Activated naive CD4-positive, alpha-beta T cell treated with anti-CD3 and anti-CD28 coated beads, Interleukin-2, amount 50 U/mL, for 72 hours (primary cell): ENCODE measurements around the gene PRSS27. TPM values are rescaled to one million over a fixed set of nuclear protein-coding genes. Genes with fewer than 3 reads are reported as not detected.
"Not testable (repeated sequence)": the region's sequence is repeated elsewhere in the genome, so short reads cannot be mapped to it uniquely, and the experiment has no call there.

Experiments
- ATAC-seq, 2 donors: fragments of 150-1000 bp; cut with Tn5 transposase; 2 replicates each; pipeline ENCODE4 v1.10.0; 2021; ENCODE audit warnings: mild to moderate bottlenecking in 2 of 2, moderate library complexity in 2 of 2
- DNase-seq, 2 donors: peaks; one replicate each; pipeline ENCODE4 v3.0.0; 2021 to 2022; ENCODE audit warnings: low spot score in 2 of 2
- H3K27ac Mint-ChIP-seq, 2 donors: one replicate each; pipeline ENCODE4 v1.8.0; 2022; ENCODE audit warnings: mild to moderate bottlenecking in 2 of 2, mixed read lengths in 2 of 2
- H3K36me3 Mint-ChIP-seq, 2 donors: one replicate each; pipeline ENCODE4 v1.8.0; 2022; ENCODE audit warnings: mixed read lengths in 2 of 2
- H3K9me3 Mint-ChIP-seq, 2 donors: one replicate each; pipeline ENCODE4 v1.8.0; 2022; ENCODE audit warnings: mixed read lengths in 2 of 2
- total RNA-seq, 2 donors: library from RNA; stranded (reverse); gene quantifications; one replicate each; pipeline ENCODE4 v1.2.3, GENCODE V29; 2022

PRSS27 gene
- total RNA-seq, 2 donors from 2014 or later = 1.3 to 3.2 TPM

DNA sequence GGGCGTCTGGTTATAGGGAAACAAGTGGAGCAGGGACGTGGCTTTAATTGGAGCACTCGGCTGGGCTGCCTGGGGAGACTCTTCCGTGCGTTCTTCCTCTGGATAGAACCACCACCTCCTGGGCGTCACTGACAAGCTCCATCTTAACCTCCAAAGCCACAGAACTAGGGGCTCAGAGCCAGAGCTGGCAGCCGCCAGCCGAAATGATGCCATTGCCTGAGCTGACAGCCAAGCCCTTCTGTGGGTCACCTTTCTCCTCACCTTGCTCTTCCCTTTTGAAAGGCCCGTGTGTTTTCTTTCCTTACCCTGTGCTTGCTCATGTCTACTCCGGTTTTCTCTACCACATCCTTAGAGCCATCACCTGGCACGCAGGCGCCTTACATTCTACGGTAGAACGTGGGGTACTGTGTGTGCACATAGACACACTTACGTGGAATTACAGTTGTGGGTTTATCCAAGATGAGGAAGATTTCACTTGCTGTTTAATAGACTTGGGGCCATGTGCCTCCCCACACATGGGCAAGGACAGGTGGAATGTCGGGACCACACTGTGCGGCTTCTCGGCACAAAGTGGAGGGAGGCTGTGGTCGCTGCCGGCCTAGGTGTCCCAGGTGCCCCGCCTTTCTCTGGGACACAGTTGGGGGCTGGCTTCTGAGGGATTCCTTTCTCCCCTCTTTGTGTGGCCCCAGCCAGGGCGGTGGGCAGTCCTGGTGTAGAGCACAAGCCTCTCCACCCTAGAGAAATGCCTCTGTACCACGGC lies 41.6 kb downstream of the PRSS27 start:
- H3K27ac Mint-ChIP-seq, H3K9me3 Mint-ChIP-seq, ATAC-seq, H3K36me3 Mint-ChIP-seq, DNase-seq: not testable (repeated sequence)

DNA sequence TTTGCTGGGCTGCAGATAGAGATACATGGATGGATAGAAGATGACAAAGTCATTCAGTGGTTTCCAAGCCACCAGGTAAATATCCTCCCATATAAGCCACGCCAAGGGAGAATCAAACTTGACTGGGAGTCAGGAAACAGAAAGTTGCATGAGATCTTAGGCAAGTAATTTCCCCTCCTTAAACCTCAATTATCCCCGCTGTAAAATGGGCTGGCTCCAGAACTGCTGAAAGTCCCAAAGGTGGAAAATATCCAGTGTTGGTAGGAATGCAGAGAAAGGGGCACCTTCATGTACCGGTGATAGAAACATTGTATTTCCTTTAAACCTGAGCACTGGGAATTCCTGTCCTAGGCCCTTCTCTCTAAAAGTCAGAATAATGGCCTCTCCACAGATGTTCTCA lies 43.1 kb downstream of the PRSS27 start:
- ATAC-seq, H3K36me3 Mint-ChIP-seq, DNase-seq, H3K9me3 Mint-ChIP-seq, H3K27ac Mint-ChIP-seq: not testable (repeated sequence)

DNA sequence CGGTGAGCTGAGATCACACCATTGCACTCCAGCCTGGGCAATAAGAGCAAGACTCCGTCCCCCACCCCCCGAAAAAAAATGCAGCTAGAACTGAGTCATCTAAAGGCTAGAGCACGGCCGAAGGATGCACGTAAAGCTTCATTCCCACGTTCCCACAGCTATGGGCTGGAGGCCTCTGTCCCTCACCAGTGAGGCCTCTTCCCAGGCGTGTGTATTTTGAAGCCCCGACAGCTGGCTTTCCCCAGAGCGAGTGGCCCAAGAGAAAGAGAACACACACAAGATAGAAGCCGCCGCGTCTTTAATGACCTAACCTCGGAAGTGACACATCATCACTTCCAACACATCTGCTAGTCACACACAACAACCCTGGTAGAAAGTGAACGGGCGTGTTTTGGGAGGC lies 44.3 kb downstream of the PRSS27 start:
- ATAC-seq = no peak

DNA sequence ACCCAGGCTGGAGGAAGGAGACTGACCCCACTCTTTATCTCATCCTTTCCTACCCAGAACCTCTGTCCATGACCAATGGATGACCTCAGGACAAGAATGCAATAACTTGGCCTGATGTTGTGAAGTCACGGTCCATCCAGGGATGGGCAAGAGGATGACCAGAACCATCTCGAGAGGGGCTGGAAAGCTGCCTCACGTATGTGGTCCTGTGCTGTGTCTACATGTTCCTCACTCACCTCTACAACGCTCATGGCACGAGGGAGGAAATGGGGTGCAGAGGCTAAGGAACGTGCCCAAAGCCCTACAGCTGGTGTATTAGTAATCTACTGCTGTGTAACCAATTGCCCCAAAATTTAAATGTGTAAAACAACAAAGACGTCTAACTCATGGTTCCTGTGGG lies 45.0 kb downstream of the PRSS27 start:
- ATAC-seq (no peak), DNase-seq (no peak)
- Mint-ChIP-seq H3K27ac (no peak overlapping the region), H3K36me3 (peaks cover 0 to 5% of the 10 kb centered on the region in 2 donors), H3K9me3 (no peaks in the 10 kb centered on the region)

More for the DNA sequence above, 44.3 kb downstream of the PRSS27 start:
- H3K27ac Mint-ChIP-seq = peak overlapping the region in 1 of 2 donors; percentile 94
- H3K9me3 Mint-ChIP-seq = no peaks in the 10 kb centered on the region
- peak in 1 of 2 donors; percentile 40 for DNase-seq
- H3K36me3 Mint-ChIP-seq = peaks cover 0 to 5% of the 10 kb centered on the region in 2 donors

DNA sequence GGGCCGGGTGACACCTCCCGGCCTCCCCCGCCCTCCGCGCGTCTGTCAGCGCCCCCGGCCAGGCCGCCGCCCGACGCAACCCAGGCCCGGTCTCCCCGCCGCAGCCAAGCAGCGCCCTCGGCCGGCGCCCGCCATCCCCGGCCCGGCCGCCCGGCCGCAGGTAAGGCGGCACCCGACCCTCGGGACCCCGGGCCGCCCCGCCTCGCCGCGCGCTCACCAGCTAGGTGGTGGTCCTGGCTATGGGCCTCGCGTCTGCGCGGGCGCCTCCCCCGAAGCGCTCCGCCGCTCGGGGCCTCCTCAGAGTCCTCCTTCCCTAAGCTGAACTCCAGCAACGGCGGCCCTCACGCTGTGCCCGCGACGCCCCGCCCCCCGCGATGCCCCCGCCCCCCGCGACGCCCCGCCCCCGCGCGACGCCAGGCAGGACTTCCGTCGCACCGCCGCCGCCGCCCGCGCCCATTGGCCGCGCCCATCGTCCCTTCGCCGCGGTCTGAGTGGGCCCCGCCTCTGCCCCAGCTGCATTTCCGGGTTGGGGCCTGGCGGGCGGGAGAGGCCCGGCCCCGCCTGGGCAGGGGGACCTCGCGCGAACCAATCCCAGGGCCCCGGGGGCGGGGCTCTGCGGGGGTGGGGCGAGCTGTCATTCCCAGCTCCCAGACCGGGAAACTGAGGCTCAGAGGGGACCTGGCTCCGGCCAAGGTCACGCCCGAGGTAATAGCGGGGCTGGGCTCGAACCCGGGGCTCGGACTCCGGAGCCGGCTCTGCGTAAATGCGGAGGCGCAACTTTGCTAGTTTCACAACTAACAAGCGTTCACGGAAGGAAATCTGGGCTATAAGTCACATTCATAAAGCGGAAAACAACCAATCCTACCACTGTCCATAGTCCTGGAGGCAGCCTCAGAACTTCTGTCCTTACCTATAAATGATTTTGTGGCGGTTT lies 46.7 kb downstream of the PRSS27 start:
- Mint-ChIP-seq H3K27ac (peak overlapping the region; percentile 44 to 71), H3K9me3 (no peaks in the 10 kb centered on the region), H3K36me3 (peaks cover 0 to 15% of the 10 kb centered on the region in 2 donors)
- DNase-seq = peak; percentile 93 to 96
- ATAC-seq = peak; percentile 97 to 98

DNA sequence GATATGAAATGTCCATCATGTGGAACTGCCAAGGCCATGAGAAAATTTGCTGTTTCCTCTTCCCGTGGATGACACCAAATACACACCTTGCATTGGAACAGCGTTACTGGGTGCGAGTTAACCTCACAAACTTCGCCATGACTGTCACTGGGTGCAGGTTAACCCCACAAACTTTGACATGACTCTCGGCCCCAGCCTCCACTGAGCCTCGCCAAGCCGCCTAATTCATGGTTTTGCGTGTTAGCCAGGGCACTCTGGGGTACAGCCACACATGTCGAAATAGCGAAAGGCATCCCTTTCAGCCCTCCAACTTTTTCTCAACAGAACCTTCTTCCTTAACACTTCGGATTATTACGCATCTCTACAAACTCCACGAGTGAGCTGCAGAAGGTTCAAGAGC lies 48.3 kb downstream of the PRSS27 start:
- ATAC-seq = no peak
- no peak for DNase-seq
- no peak overlapping the region for H3K27ac Mint-ChIP-seq
- H3K9me3 Mint-ChIP-seq = no peaks in the 10 kb centered on the region
- peaks cover 0 to 18% of the 10 kb centered on the region in 2 donors for H3K36me3 Mint-ChIP-seq

DNA sequence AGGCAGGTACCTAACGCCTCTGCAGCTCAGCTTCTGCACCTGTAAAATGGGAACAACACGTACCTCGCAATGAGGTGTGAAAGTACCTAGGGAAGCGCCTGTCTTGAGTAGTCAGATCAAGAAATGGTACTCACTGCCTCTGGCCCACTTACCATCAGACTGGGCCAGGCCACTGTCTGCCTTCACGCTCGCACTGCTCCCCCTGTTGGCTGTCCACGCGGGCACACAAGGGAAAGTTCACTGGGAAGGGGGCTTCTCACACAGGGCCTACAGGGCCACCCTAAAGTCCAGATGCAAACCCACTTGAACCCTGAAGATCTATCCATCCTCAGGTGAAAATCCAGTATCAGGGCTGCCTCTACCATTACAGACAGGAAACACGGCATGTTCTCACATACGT lies 48.8 kb downstream of the PRSS27 start:
- ATAC-seq, H3K9me3 Mint-ChIP-seq, H3K27ac Mint-ChIP-seq: not testable (repeated sequence)
- DNase-seq = peak in 1 of 2 donors; percentile 31
- peaks cover 0 to 23% of the 10 kb centered on the region in 2 donors for H3K36me3 Mint-ChIP-seq

DNA sequence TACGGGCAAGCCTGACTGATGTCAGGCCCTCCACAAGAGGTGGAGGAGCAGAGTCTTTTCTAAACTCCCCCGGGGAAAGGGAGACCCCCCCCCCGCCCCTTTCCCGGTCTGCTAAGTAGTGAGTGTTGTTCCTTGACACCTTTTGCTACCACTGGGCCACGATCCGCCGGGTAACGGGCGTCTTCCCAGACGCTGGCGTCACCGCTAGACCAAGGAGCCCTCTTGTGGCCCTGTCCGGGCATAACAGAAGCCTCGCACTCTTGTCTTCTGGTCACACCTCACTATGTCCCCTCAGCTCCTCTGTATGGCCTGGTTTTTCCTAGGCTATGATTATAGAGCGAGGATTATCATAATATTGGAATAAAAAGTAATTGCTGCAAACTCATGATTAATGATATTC lies 50.0 kb downstream of the PRSS27 start:
- not testable (repeated sequence) for ATAC-seq, H3K9me3 Mint-ChIP-seq
- DNase-seq = peak; percentile 74 to 77
- Mint-ChIP-seq H3K27ac (peak overlapping the region in 1 of 2 donors; percentile 77), H3K36me3 (peaks cover 0 to 24% of the 10 kb centered on the region in 2 donors)

DNA sequence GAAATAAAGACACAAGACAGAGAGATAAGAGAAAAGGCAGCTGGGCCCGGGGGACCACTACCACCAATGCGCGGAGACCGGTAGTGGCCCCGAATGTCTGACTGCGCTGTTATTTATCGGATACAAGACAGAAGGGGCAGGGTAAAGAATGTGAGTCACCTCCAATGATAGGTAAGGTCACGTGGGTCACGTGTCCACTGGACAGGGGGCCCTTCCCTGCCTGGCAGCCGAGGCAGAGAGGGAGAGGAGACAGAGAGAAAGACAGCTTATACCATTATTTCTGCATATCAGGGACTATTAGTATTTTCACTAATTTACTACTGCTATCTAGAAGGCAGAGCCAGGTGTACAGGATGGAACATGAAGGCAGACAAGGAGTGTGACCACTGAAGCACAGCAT lies 50.4 kb downstream of the PRSS27 start:
- not testable (repeated sequence) for DNase-seq, ATAC-seq, H3K9me3 Mint-ChIP-seq
- peaks cover 0 to 29% of the 10 kb centered on the region in 2 donors for H3K36me3 Mint-ChIP-seq
- peak overlapping the region; percentile 50 to 77 for H3K27ac Mint-ChIP-seq

DNA sequence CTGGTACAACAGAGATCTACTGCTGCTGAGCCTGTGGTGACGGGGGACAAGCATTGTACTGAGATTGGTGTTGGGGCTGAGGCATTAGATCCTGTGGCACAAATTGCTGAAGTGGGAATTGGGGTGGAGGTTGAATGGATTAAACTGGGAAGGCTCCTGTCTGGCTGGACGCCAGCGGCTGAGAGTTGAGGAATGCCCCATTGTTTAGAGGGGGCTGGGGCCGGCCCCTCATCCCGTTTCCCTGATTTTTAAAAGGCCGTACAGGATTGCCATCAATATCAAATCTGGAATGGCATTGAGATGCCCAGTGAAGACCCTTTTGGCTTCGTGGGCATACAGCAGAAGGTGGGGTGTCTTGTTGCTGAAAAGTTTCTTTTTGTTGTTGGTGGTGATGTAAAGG lies 53.4 kb downstream of the PRSS27 start:
- not testable (repeated sequence) for H3K9me3 Mint-ChIP-seq, H3K27ac Mint-ChIP-seq, DNase-seq, ATAC-seq
- H3K36me3 Mint-ChIP-seq = peaks cover 0 to 29% of the 10 kb centered on the region in 2 donors

DNA sequence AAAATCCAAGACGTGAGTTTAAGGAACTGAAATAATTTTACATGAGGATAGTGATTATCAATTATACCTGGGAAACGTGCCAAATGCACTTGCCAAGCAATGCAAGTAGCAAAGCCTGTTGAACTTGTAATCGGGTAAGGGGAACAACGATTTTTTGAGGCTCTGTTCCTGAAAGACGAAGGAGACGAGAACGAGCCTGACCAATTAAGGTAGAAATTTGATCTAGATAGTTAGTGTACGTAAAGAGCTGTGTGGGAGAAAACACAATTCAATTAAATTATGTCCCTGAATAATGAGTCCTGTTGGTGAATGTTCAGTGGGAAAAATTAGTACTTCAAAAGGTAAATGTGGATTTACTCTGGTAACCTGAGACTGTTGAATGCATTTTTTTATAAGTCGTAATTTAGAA lies 55.4 kb downstream of the PRSS27 start:
- no peak for DNase-seq
- Mint-ChIP-seq H3K27ac (peak overlapping the region; percentile 87 to 89), H3K36me3 (peaks cover 0 to 27% of the 10 kb centered on the region in 2 donors), H3K9me3 (no peaks in the 10 kb centered on the region)
- ATAC-seq = no peak

DNA sequence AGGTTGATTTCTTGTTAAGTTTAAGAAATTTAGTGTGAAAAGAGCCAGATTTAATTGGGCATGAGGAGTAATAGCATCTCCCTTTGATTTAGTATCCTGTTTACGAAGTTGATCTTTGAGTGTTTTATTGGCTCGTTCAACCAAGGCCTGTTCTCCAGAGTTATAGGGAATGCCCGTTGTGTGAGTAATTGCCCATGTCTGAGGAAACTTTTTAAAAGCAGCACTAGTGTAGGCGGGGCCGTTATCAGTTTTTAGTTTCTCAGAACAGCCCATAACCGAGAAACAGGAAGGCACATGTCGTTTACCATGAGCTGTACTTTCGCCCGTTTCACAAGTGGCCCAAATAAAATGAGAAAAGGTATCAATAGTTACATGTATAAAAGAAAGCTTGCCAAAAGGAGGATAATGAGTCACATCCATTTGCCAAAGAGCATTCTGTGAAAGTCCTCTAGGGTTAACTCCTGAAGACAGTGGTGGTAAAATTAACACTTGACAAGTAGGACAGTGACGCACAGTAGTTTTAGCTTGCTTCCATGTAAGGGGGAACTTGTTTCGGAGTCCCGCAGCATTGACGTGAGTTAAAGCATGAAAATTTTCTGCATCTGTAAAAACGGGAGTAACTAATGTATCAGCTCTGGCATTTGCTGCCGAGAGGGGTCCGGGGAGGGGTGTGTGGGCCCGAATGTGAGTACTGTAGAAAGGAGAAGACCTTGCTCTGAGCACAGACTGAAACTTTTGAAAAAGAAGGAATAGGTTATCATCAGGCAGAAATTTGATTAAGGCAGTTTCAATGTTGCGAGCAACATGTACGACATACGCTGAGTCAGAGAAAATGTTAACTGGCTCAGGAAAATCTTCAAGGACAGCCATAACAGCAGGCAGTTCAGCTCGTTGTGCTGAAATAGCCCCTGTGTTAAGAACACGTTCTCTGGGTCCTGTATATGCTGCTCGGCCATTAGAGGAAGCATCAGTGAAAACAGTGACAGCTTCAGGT lies 56.2 kb downstream of the PRSS27 start:
- DNase-seq (peak in 1 of 2 donors; percentile 40), ATAC-seq (peak; percentile 89 to 96)
- peaks cover 0 to 23% of the 10 kb centered on the region in 2 donors for H3K36me3 Mint-ChIP-seq

More for the DNA sequence above, 56.2 kb downstream of the PRSS27 start:
- Mint-ChIP-seq H3K9me3 (no peaks in the 10 kb centered on the region), H3K27ac (peak overlapping the region; percentile 89 to 93)

Other genes starting within 250 kb of the PRSS27 start
- gene NTN3, start 248.9 kb downstream of the PRSS27 start, total RNA-seq = not detected
- gene TBC1D24, start 245.1 kb downstream of the PRSS27 start, total RNA-seq = 10 to 100 TPM in 1 of 2 donors, 1 to 10 TPM in 1; 7.8 to 10.6 TPM
- 100 to 1,000 TPM in 1 of 2 donors, 10 to 100 TPM in 1; 94.4 to 127 TPM for gene ATP6V0C, start 206.3 kb downstream of the PRSS27 start, total RNA-seq
- gene AMDHD2, start 199.9 kb downstream of the PRSS27 start, total RNA-seq = 10 to 100 TPM; 37.0 to 37.2 TPM
- gene CEMP1, start 188.8 kb downstream of the PRSS27 start, total RNA-seq = under 1 TPM in 1 of 2 donors, not detected in 1; 0.50 TPM
- gene PDPK1, start 182.2 kb downstream of the PRSS27 start, total RNA-seq = 10 to 100 TPM; 36.5 to 57.6 TPM
- 10 to 100 TPM; 27.8 to 46.9 TPM for gene KCTD5, start 37.7 kb downstream of the PRSS27 start, total RNA-seq
- gene SRRM2, start 32.4 kb upstream of the PRSS27 start, total RNA-seq = 100 to 1,000 TPM; 624 to 790 TPM
- 100 to 1,000 TPM; 218 to 224 TPM for gene ELOB, start 57.1 kb upstream of the PRSS27 start, total RNA-seq
- gene PRSS33, start 67.3 kb upstream of the PRSS27 start, total RNA-seq = not detected
- not detected for gene PRSS41, start 78.2 kb upstream of the PRSS27 start, total RNA-seq
- gene PRSS21, start 97.0 kb upstream of the PRSS27 start, total RNA-seq = 1 to 10 TPM; 1.8 to 2.4 TPM
- gene ZG16B, start 110.1 kb upstream of the PRSS27 start, total RNA-seq = 1 to 10 TPM in 1 of 2 donors, under 1 TPM in 1; 0.48 to 1.4 TPM
- gene PRSS22, start 137.9 kb upstream of the PRSS27 start, total RNA-seq = under 1 TPM in 1 of 2 donors, not detected in 1; 0.34 TPM
- 10 to 100 TPM in 1 of 2 donors, 1 to 10 TPM in 1; 9.4 to 17.4 TPM for gene FLYWCH2, start 163.0 kb upstream of the PRSS27 start, total RNA-seq
- gene FLYWCH1, start 191.7 kb upstream of the PRSS27 start, total RNA-seq = 10 to 100 TPM; 28.8 to 55.4 TPM
- gene KREMEN2, start 244.1 kb upstream of the PRSS27 start, total RNA-seq = not detected
- gene PAQR4, start 249.1 kb upstream of the PRSS27 start, total RNA-seq = 10 to 100 TPM; 24.0 to 31.6 TPM